ENCODE results near the gene KRT73.
A peak's percentile ranks its signal among the peaks of the same experiment; 100 is the strongest.

KRT73 gene

GRCh38 chr12:52606581-52607218 is 11.7 kb downstream of the KRT73 start:
- DNase-seq, result no peak
- TF ChIP-seq CTCF (IDR thresholded peaks at IDR 0.05), result no peak

GRCh38 chr12:52606096-52606495 is 12.3 kb downstream of the KRT73 start:
- no peak overlapping the region for H3K4me3 Mint-ChIP-seq
- DNase-seq, result no peak
- H3K4me1 Mint-ChIP-seq, result peaks cover 12% of the 10 kb centered on the region
- H3K36me3 Mint-ChIP-seq (ENCODE audit: low read depth), result no peaks in the 10 kb centered on the region
- TF ChIP-seq CTCF (IDR thresholded peaks at IDR 0.05), result no peak
- H3K27me3 Mint-ChIP-seq (ENCODE audit: low read depth, poor library complexity), result peaks cover 6% of the 10 kb centered on the region
- no peak overlapping the region for H3K27ac Mint-ChIP-seq
- H3K9me3 Mint-ChIP-seq, result no peaks in the 10 kb centered on the region

More at GRCh38 chr12:52606581-52607218, 11.7 kb downstream of the KRT73 start:
- peaks cover 12% of the 10 kb centered on the region for H3K4me1 Mint-ChIP-seq
- H3K27me3 Mint-ChIP-seq (ENCODE audit: low read depth, poor library complexity), result peaks cover 12% of the 10 kb centered on the region
- no peak overlapping the region for H3K27ac Mint-ChIP-seq
- no peak overlapping the region for H3K4me3 Mint-ChIP-seq
- H3K36me3 Mint-ChIP-seq (ENCODE audit: low read depth), result no peaks in the 10 kb centered on the region
- no peaks in the 10 kb centered on the region for H3K9me3 Mint-ChIP-seq

- Mint-ChIP-seq H3K27ac (no peak overlapping the region), H3K9me3 (no peaks in the 10 kb centered on the region), H3K4me3 (no peak overlapping the region), H3K27me3 (ENCODE audit: low read depth, poor library complexity) (peaks cover 6% of the 10 kb centered on the region), H3K4me1 (peaks cover 12% of the 10 kb centered on the region), H3K36me3 (ENCODE audit: low read depth) (no peaks in the 10 kb centered on the region)
- DNase-seq, result no peak
- TF ChIP-seq CTCF (IDR thresholded peaks at IDR 0.05), result no peak
Observed at GRCh38 chr12:52605542-52605941, 12.8 kb downstream of the KRT73 start.

- DNase-seq, result no peak
- Mint-ChIP-seq H3K27me3 (ENCODE audit: low read depth, poor library complexity) (peaks cover 8% of the 10 kb centered on the region), H3K36me3 (ENCODE audit: low read depth) (no peaks in the 10 kb centered on the region), H3K9me3 (no peaks in the 10 kb centered on the region), H3K4me1 (peaks cover 12% of the 10 kb centered on the region), H3K4me3 (no peak overlapping the region), H3K27ac (no peak overlapping the region)
- no peak for TF ChIP-seq CTCF (IDR thresholded peaks at IDR 0.05)
Observed at GRCh38 chr12:52604859-52605258, 13.5 kb downstream of the KRT73 start.

GRCh38 chr12:52603314-52603713 is 15.0 kb downstream of the KRT73 start:
- H3K27ac Mint-ChIP-seq, result peak overlapping the region; percentile 15
- H3K9me3 Mint-ChIP-seq, result no peaks in the 10 kb centered on the region
- no peak for TF ChIP-seq CTCF (IDR thresholded peaks at IDR 0.05)
- no peaks in the 10 kb centered on the region for H3K36me3 Mint-ChIP-seq (ENCODE audit: low read depth)
- peaks cover 11% of the 10 kb centered on the region for H3K27me3 Mint-ChIP-seq (ENCODE audit: low read depth, poor library complexity)
- no peak for DNase-seq
- H3K4me3 Mint-ChIP-seq, result no peak overlapping the region
- peaks cover 12% of the 10 kb centered on the region for H3K4me1 Mint-ChIP-seq

GRCh38 chr12:52602552-52602951 is 15.8 kb downstream of the KRT73 start:
- Mint-ChIP-seq H3K4me3 (no peak overlapping the region), H3K36me3 (ENCODE audit: low read depth) (no peaks in the 10 kb centered on the region), H3K4me1 (peaks cover 12% of the 10 kb centered on the region), H3K9me3 (no peaks in the 10 kb centered on the region), H3K27me3 (ENCODE audit: low read depth, poor library complexity) (peaks cover 7% of the 10 kb centered on the region), H3K27ac (no peak overlapping the region)
- TF ChIP-seq CTCF (IDR thresholded peaks at IDR 0.05), result no peak
- no peak for DNase-seq

All from nephron progenitor cell (in vitro differentiated cells).